ENCODE results near the gene COTL1.

Gene COTL1

GRCh38 chr16:84548971-84549844 lies 68.7 kb downstream of the COTL1 start:
- no peak for DNase-seq (ENCODE audit: extremely low read depth, insufficient read length)
- no peaks in the 10 kb centered on the region for H3K36me3 ChIP-seq (ENCODE audit: control insufficient read depth, insufficient read depth, low read length)
- no peaks in the 10 kb centered on the region for H3K27me3 ChIP-seq (replicated peaks; ENCODE audit: control insufficient read depth, insufficient read depth, low read length)
- H3K4me3 ChIP-seq (replicated peaks; ENCODE audit: low read depth, low read length) = peak overlapping the region; percentile 7; the same call in 1 of the 2 replicates
- TF ChIP-seq CTCF (IDR thresholded peaks at IDR 0.05; ENCODE audit: insufficient read depth, low read length, poor library complexity, severe bottlenecking) = no peak

GRCh38 chr16:84548508-84548907 lies 69.4 kb downstream of the COTL1 start:
- DNase-seq (ENCODE audit: extremely low read depth, insufficient read length) = no peak

GRCh38 chr16:84547546-84548061 lies 70.3 kb downstream of the COTL1 start:
- no peak for DNase-seq (ENCODE audit: extremely low read depth, insufficient read length)
- H3K36me3 ChIP-seq (ENCODE audit: control insufficient read depth, insufficient read depth, low read length) = no peaks in the 10 kb centered on the region
- TF ChIP-seq CTCF (IDR thresholded peaks at IDR 0.05; ENCODE audit: insufficient read depth, low read length, poor library complexity, severe bottlenecking) = no peak
- no peak overlapping the region for H3K4me3 ChIP-seq (replicated peaks; ENCODE audit: low read depth, low read length)
- no peaks in the 10 kb centered on the region for H3K27me3 ChIP-seq (replicated peaks; ENCODE audit: control insufficient read depth, insufficient read depth, low read length)

More at GRCh38 chr16:84548508-84548907, 69.4 kb downstream of the COTL1 start:
- H3K36me3 ChIP-seq (ENCODE audit: control insufficient read depth, insufficient read depth, low read length) = no peaks in the 10 kb centered on the region
- H3K27me3 ChIP-seq (replicated peaks; ENCODE audit: control insufficient read depth, insufficient read depth, low read length) = no peaks in the 10 kb centered on the region
- H3K4me3 ChIP-seq (replicated peaks; ENCODE audit: low read depth, low read length) = no peak overlapping the region
- TF ChIP-seq CTCF (IDR thresholded peaks at IDR 0.05; ENCODE audit: insufficient read depth, low read length, poor library complexity, severe bottlenecking) = no peak

GRCh38 chr16:84546669-84547545 lies 71.0 kb downstream of the COTL1 start:
- Histone ChIP-seq H3K36me3 (ENCODE audit: control insufficient read depth, insufficient read depth, low read length) (no peaks in the 10 kb centered on the region), H3K27me3 (replicated peaks; ENCODE audit: control insufficient read depth, insufficient read depth, low read length) (no peaks in the 10 kb centered on the region), H3K4me3 (replicated peaks; ENCODE audit: low read depth, low read length) (no peak overlapping the region)
- no peak for DNase-seq (ENCODE audit: extremely low read depth, insufficient read length)
- TF ChIP-seq CTCF (IDR thresholded peaks at IDR 0.05; ENCODE audit: insufficient read depth, low read length, poor library complexity, severe bottlenecking) = no peak

GRCh38 chr16:84545114-84545737 lies 72.7 kb downstream of the COTL1 start:
- no peak for TF ChIP-seq CTCF (IDR thresholded peaks at IDR 0.05; ENCODE audit: insufficient read depth, low read length, poor library complexity, severe bottlenecking)
- Histone ChIP-seq H3K36me3 (ENCODE audit: control insufficient read depth, insufficient read depth, low read length) (no peaks in the 10 kb centered on the region), H3K4me3 (replicated peaks; ENCODE audit: low read depth, low read length) (no peak overlapping the region), H3K27me3 (replicated peaks; ENCODE audit: control insufficient read depth, insufficient read depth, low read length) (no peaks in the 10 kb centered on the region)
- no peak for DNase-seq (ENCODE audit: extremely low read depth, insufficient read length)
